ENCODE measurements around the gene GAK. TPM values are rescaled to one million over a fixed set of nuclear protein-coding genes. Genes with fewer than 3 reads are reported as not detected.

GAK gene
- total and polyA plus RNA-seq, 5 donors from 2014 or later = 37.5 to 254 (median 40.0) TPM

DNA sequence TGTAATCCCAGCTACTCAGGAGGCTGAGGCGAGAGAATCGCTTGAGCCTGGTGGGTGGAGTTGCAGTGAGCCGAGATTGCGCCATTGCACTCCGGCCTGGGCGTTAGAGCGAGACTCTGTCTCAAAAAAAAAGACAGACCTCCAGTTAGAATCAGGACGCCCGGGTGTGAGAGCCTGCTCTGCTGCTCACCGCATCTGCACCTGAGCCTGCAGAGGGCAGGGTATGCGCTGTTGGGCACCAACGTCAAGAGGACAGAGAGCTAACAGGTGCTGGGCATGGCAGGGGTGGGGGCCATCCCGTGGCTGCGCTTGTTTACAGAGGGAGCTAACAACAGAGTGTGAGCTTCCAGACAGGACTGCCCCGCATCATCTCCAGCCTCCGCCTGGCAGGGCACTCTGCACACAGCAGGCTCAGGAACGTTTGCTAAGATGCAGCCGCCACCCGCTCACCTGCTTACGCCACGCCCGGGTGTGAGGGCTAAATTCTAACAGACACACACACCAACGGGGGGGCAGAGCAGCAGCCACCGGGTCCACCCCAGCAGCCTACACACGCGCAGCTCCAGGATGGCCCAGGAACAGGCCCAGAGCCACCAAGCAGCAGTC, 56.2 kb downstream of the GAK start:
- Histone ChIP-seq H3K27ac (ENCODE audit: insufficient read depth, low read length, poor library complexity, severe bottlenecking) (no peak overlapping the region), H3K9me3 (ENCODE audit: control insufficient read depth in 2 of 2, low read length in 2 of 2) (no peaks in the 10 kb centered on the region), H3K4me1 (ENCODE audit: control insufficient read depth, insufficient read depth, low read length, poor library complexity, severe bottlenecking) (peaks cover 23% of the 10 kb centered on the region), H3K27me3 (ENCODE audit: control insufficient read depth, insufficient read depth, low read length) (no peaks in the 10 kb centered on the region), H3K4me3 (ENCODE audit: low read depth, low read length) (no peak overlapping the region), H3K36me3 (ENCODE audit: control insufficient read depth, insufficient read depth, low read length) (peaks cover 36% of the 10 kb centered on the region)
- H3K4me1 Mint-ChIP-seq = peaks cover 9 to 28% (median 22%) of the 10 kb centered on the region in 4 donors
- ATAC-seq (ENCODE audit: low read depth in 2 of 2) (no peak), DNase-seq (no peak)
- no peak overlapping the region for H3K27ac Mint-ChIP-seq
- peaks cover 25% of the 10 kb centered on the region for H3K36me3 Mint-ChIP-seq
- H3K27me3 Mint-ChIP-seq = no peaks in the 10 kb centered on the region
- no peaks in the 10 kb centered on the region for H3K9me3 Mint-ChIP-seq
- H3K4me3 Mint-ChIP-seq = no peak overlapping the region

GRCh38 chr4:874971-875817, 56.9 kb downstream of the GAK start:
- Histone ChIP-seq H3K9me3 (ENCODE audit: control insufficient read depth in 2 of 2, low read length in 2 of 2) (no peaks in the 10 kb centered on the region), H3K27ac (ENCODE audit: insufficient read depth, low read length, poor library complexity, severe bottlenecking) (no peak overlapping the region), H3K4me1 (ENCODE audit: control insufficient read depth, insufficient read depth, low read length, poor library complexity, severe bottlenecking) (peaks cover 23% of the 10 kb centered on the region), H3K36me3 (ENCODE audit: control insufficient read depth, insufficient read depth, low read length) (peaks cover 42% of the 10 kb centered on the region), H3K4me3 (ENCODE audit: low read depth, low read length) (no peak overlapping the region), H3K27me3 (ENCODE audit: control insufficient read depth, insufficient read depth, low read length) (no peaks in the 10 kb centered on the region)
- Mint-ChIP-seq H3K9me3 (no peaks in the 10 kb centered on the region), H3K4me3 (peak overlapping the region in 1 of 4 donors; percentile 71), H3K27ac (peak overlapping the region in 2 of 3 donors; percentile 16 to 76), H3K36me3 (peaks cover 25% of the 10 kb centered on the region), H3K27me3 (no peaks in the 10 kb centered on the region), H3K4me1 (peaks cover 9 to 24% (median 21%) of the 10 kb centered on the region in 4 donors)
- ATAC-seq (ENCODE audit: low read depth in 2 of 2) = no peak
- DNase-seq = no peak

GRCh38 chr4:874056-874455, 58.1 kb downstream of the GAK start:
- Histone ChIP-seq H3K27me3 (ENCODE audit: control insufficient read depth, insufficient read depth, low read length) (no peaks in the 10 kb centered on the region), H3K36me3 (ENCODE audit: control insufficient read depth, insufficient read depth, low read length) (peaks cover 46% of the 10 kb centered on the region), H3K27ac (ENCODE audit: insufficient read depth, low read length, poor library complexity, severe bottlenecking) (no peak overlapping the region), H3K4me1 (ENCODE audit: control insufficient read depth, insufficient read depth, low read length, poor library complexity, severe bottlenecking) (peaks cover 11% of the 10 kb centered on the region), H3K9me3 (ENCODE audit: control insufficient read depth in 2 of 2, low read length in 2 of 2) (no peaks in the 10 kb centered on the region), H3K4me3 (ENCODE audit: low read depth, low read length) (no peak overlapping the region)
- Mint-ChIP-seq H3K27ac (no peak overlapping the region), H3K4me3 (no peak overlapping the region), H3K9me3 (no peaks in the 10 kb centered on the region), H3K4me1 (peaks cover 1 to 15% (median 11%) of the 10 kb centered on the region in 4 donors), H3K27me3 (no peaks in the 10 kb centered on the region), H3K36me3 (peaks cover 31% of the 10 kb centered on the region)
- no peak for DNase-seq
- ATAC-seq (ENCODE audit: low read depth in 2 of 2) = no peak

- peaks cover 54% of the 10 kb centered on the region for H3K36me3 ChIP-seq (ENCODE audit: control insufficient read depth, insufficient read depth, low read length)
- ATAC-seq (ENCODE audit: low read depth in 2 of 2) (no peak), DNase-seq (no peak)
- H3K27me3 ChIP-seq (ENCODE audit: control insufficient read depth, insufficient read depth, low read length) = no peaks in the 10 kb centered on the region
- H3K4me3 Mint-ChIP-seq = no peak overlapping the region
- no peak overlapping the region for H3K27ac ChIP-seq (ENCODE audit: insufficient read depth, low read length, poor library complexity, severe bottlenecking)
- no peaks in the 10 kb centered on the region for H3K4me1 ChIP-seq (ENCODE audit: control insufficient read depth, insufficient read depth, low read length, poor library complexity, severe bottlenecking)
- no peak overlapping the region for H3K4me3 ChIP-seq (ENCODE audit: low read depth, low read length)
- H3K27ac Mint-ChIP-seq = no peak overlapping the region
- no peaks in the 10 kb centered on the region for H3K27me3 Mint-ChIP-seq
- peaks cover 0 to 3% (median 1%) of the 10 kb centered on the region in 4 donors for H3K4me1 Mint-ChIP-seq
- no peaks in the 10 kb centered on the region for H3K9me3 ChIP-seq (ENCODE audit: control insufficient read depth in 2 of 2, low read length in 2 of 2)
- H3K9me3 Mint-ChIP-seq = no peaks in the 10 kb centered on the region
- peaks cover 27% of the 10 kb centered on the region for H3K36me3 Mint-ChIP-seq
These were observed 59.7 kb downstream of the GAK start for GRCh38 chr4:872241-872981.

DNA sequence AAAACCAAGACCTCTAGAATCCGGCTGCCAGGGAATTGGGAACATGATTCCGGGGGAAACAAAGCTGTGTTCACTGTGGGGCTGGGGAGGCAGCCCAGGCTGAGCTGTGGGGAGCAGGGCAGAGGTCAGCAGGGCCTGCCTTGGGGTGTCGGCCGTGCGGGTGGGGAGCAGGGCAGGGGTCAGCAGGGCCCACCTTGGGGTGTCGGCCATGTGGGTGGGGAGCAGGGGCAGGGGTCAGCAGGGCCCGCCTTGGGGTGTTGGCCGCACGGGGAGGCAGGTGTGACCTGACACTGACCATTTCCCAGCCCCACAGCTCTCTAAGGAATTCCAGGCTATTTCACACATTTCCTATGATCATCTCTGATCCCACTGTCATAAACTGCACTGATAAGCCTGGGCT, 60.6 kb downstream of the GAK start:
- H3K36me3 ChIP-seq (ENCODE audit: control insufficient read depth, insufficient read depth, low read length) = peaks cover 51% of the 10 kb centered on the region
- no peaks in the 10 kb centered on the region for H3K27me3 Mint-ChIP-seq

GRCh38 chr4:870951-871350, 61.2 kb downstream of the GAK start:
- Histone ChIP-seq H3K36me3 (ENCODE audit: control insufficient read depth, insufficient read depth, low read length) (peaks cover 47% of the 10 kb centered on the region), H3K27ac (ENCODE audit: insufficient read depth, low read length, poor library complexity, severe bottlenecking) (no peak overlapping the region), H3K27me3 (ENCODE audit: control insufficient read depth, insufficient read depth, low read length) (no peaks in the 10 kb centered on the region), H3K4me3 (ENCODE audit: low read depth, low read length) (no peak overlapping the region), H3K4me1 (ENCODE audit: control insufficient read depth, insufficient read depth, low read length, poor library complexity, severe bottlenecking) (no peaks in the 10 kb centered on the region), H3K9me3 (ENCODE audit: control insufficient read depth in 2 of 2, low read length in 2 of 2) (no peaks in the 10 kb centered on the region)
- no peak overlapping the region for H3K27ac Mint-ChIP-seq
- ATAC-seq (ENCODE audit: low read depth in 2 of 2) (no peak), DNase-seq (no peak)
- H3K36me3 Mint-ChIP-seq = peaks cover 22% of the 10 kb centered on the region
- H3K4me3 Mint-ChIP-seq = no peak overlapping the region
- no peaks in the 10 kb centered on the region for H3K9me3 Mint-ChIP-seq
- no peaks in the 10 kb centered on the region for H3K27me3 Mint-ChIP-seq
- H3K4me1 Mint-ChIP-seq = peaks cover 0 to 3% (median 0%) of the 10 kb centered on the region in 4 donors

More for the DNA sequence above, 60.6 kb downstream of the GAK start:
- no peak overlapping the region for H3K4me3 Mint-ChIP-seq
- H3K27ac Mint-ChIP-seq = peak overlapping the region in 1 of 3 donors; percentile 56
- Histone ChIP-seq H3K27me3 (ENCODE audit: control insufficient read depth, insufficient read depth, low read length) (no peaks in the 10 kb centered on the region), H3K27ac (ENCODE audit: insufficient read depth, low read length, poor library complexity, severe bottlenecking) (no peak overlapping the region), H3K4me1 (ENCODE audit: control insufficient read depth, insufficient read depth, low read length, poor library complexity, severe bottlenecking) (no peaks in the 10 kb centered on the region), H3K4me3 (ENCODE audit: low read depth, low read length) (no peak overlapping the region), H3K9me3 (ENCODE audit: control insufficient read depth in 2 of 2, low read length in 2 of 2) (no peaks in the 10 kb centered on the region)
- no peak for ATAC-seq (ENCODE audit: low read depth in 2 of 2)
- H3K9me3 Mint-ChIP-seq = no peaks in the 10 kb centered on the region
- DNase-seq = no peak
- peaks cover 22% of the 10 kb centered on the region for H3K36me3 Mint-ChIP-seq
- H3K4me1 Mint-ChIP-seq = peaks cover 0 to 3% (median 0%) of the 10 kb centered on the region in 4 donors

DNA sequence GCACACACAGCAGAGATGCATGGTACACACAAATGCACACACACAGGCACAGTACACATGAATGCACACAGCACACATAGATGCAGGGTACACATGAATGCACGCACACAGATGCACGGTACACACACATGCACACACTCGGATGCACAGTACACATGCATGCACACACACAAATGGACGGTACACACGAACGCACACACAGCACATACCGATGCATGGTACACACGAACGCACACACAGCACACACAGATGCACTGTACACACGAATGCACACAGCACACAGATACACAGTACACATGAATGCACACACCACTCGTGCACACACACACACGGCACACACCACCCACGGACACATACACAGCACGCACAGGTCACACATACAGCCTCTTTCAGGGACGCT, 62.3 kb downstream of the GAK start:
- Mint-ChIP-seq H3K36me3 (peaks cover 17% of the 10 kb centered on the region), H3K4me3 (no peak overlapping the region), H3K27ac (no peak overlapping the region), H3K4me1 (peaks cover 0 to 3% (median 0%) of the 10 kb centered on the region in 4 donors), H3K9me3 (no peaks in the 10 kb centered on the region), H3K27me3 (no peaks in the 10 kb centered on the region)
- H3K27me3 ChIP-seq (ENCODE audit: control insufficient read depth, insufficient read depth, low read length) = no peaks in the 10 kb centered on the region
- no peaks in the 10 kb centered on the region for H3K9me3 ChIP-seq (ENCODE audit: control insufficient read depth in 2 of 2, low read length in 2 of 2)
- no peak overlapping the region for H3K4me3 ChIP-seq (ENCODE audit: low read depth, low read length)
- no peak for ATAC-seq (ENCODE audit: low read depth in 2 of 2)
- H3K4me1 ChIP-seq (ENCODE audit: control insufficient read depth, insufficient read depth, low read length, poor library complexity, severe bottlenecking) = no peaks in the 10 kb centered on the region
- no peak for DNase-seq
- H3K36me3 ChIP-seq (ENCODE audit: control insufficient read depth, insufficient read depth, low read length) = peaks cover 46% of the 10 kb centered on the region
- no peak overlapping the region for H3K27ac ChIP-seq (ENCODE audit: insufficient read depth, low read length, poor library complexity, severe bottlenecking)
